H9 (cell line): Measurements from ENCODE around the gene AMOT. TPM values are rescaled to one million over a fixed set of nuclear protein-coding genes. Genes with fewer than 3 reads are reported as not detected.

Source experiments
- DNase-seq: peaks from one replicate; pipeline ENCODE4 v3.0.0-alpha.2; 2017
- H2AFZ ChIP-seq: one replicate; pipeline ENCODE4 v1.6.1; 2013; ENCODE audit warnings: mild to moderate bottlenecking, low read length, control low read depth, moderate library complexity
- H2AK5ac ChIP-seq: 2 replicates; pipeline ENCODE4 v1.6.1; 2013; ENCODE audit warnings: low read length, control low read depth, mixed read lengths; ENCODE audit not compliant: insufficient read length
- H2BK120ac ChIP-seq: one replicate; pipeline ENCODE4 v1.6.1; 2013; ENCODE audit warnings: low read depth, mild to moderate bottlenecking, low read length, control low read depth, inconsistent platforms; ENCODE audit not compliant: poor library complexity, severe bottlenecking
- H2BK12ac ChIP-seq: 2 replicates; pipeline ENCODE4 v1.6.1; 2013; ENCODE audit warnings: low read length, control low read depth, mixed read lengths, low read depth; ENCODE audit not compliant: insufficient read length
- H2BK15ac ChIP-seq: 2 replicates; pipeline ENCODE4 v1.6.1; 2013; ENCODE audit warnings: low read depth, low read length, control low read depth
- H2BK20ac ChIP-seq: one replicate; pipeline ENCODE4 v1.6.1; 2013; ENCODE audit warnings: low read depth, mild to moderate bottlenecking, low read length, control low read depth, inconsistent platforms; ENCODE audit not compliant: poor library complexity, severe bottlenecking
- H2BK5ac ChIP-seq: 2 replicates; pipeline ENCODE4 v1.6.1; 2013; ENCODE audit warnings: low read length, control low read depth, mixed read lengths; ENCODE audit not compliant: insufficient read length
- H3K14ac ChIP-seq: 2 replicates; pipeline ENCODE4 v1.6.1; 2013; ENCODE audit warnings: low read length, control low read depth; ENCODE audit not compliant: insufficient read depth
- H3K18ac ChIP-seq: 2 replicates; pipeline ENCODE4 v1.6.1; 2013; ENCODE audit warnings: low read depth, mild to moderate bottlenecking, mixed read lengths, low read length, control low read depth; ENCODE audit not compliant: insufficient read length
- H3K23ac ChIP-seq: 2 replicates; pipeline ENCODE4 v1.6.1; 2013; ENCODE audit warnings: low read length, control low read depth, mixed read lengths, low read depth; ENCODE audit not compliant: insufficient read length
- H3K23me2 ChIP-seq: 2 replicates; pipeline ENCODE4 v1.6.1; 2013; ENCODE audit warnings: low read depth, mild to moderate bottlenecking, mixed read lengths, low read length, control low read depth; ENCODE audit not compliant: insufficient read length, poor library complexity, severe bottlenecking
- H3K27ac ChIP-seq: 2 replicates; pipeline ENCODE4 v1.5.1; 2013; ENCODE audit warnings: low read length, control low read depth, mixed read lengths, low read depth; ENCODE audit not compliant: insufficient read length
- H3K27me3 ChIP-seq: 2 replicates; pipeline ENCODE4 v1.6.1; 2013; ENCODE audit warnings: low read length, control low read depth, inconsistent platforms; ENCODE audit not compliant: insufficient read depth
- H3K4ac ChIP-seq: 2 replicates; pipeline ENCODE4 v1.6.1; 2013; ENCODE audit warnings: low read depth, mild to moderate bottlenecking, control low read depth, inconsistent platforms, low read length, moderate library complexity
- H3K4me1 ChIP-seq: 2 replicates; pipeline ENCODE4 v1.6.1; 2013; ENCODE audit warnings: low read length, control low read depth, inconsistent platforms; ENCODE audit not compliant: insufficient read depth
- H3K4me2 ChIP-seq: 2 replicates; pipeline ENCODE4 v1.6.1; 2013; ENCODE audit warnings: low read length, control low read depth, mixed read lengths; ENCODE audit not compliant: insufficient read length, insufficient read depth
- H3K56ac ChIP-seq: 2 replicates; pipeline ENCODE4 v1.6.1; 2013; ENCODE audit warnings: low read depth, mild to moderate bottlenecking, mixed read lengths, low read length, control low read depth; ENCODE audit not compliant: insufficient read length
- H3K79me1 ChIP-seq: 2 replicates; pipeline ENCODE4 v1.6.1; 2013; ENCODE audit warnings: low read depth, mild to moderate bottlenecking, moderate library complexity, low read length, control low read depth, inconsistent platforms; ENCODE audit not compliant: insufficient read depth, poor library complexity, severe bottlenecking
- H3K79me2 ChIP-seq: 2 replicates; pipeline ENCODE4 v1.6.1; 2013; ENCODE audit warnings: low read length, control low read depth, inconsistent platforms; ENCODE audit not compliant: insufficient read depth
- H3K9ac ChIP-seq: 2 replicates; pipeline ENCODE4 v1.6.1; 2013; ENCODE audit warnings: low read length, control low read depth, mixed read lengths; ENCODE audit not compliant: insufficient read length; ENCODE audit errors: extremely low read depth
- H3K9me3 ChIP-seq: one replicate; pipeline ENCODE4 v1.6.1; 2013; ENCODE audit warnings: low read depth, low read length, inconsistent platforms; ENCODE audit not compliant: control insufficient read depth
- H3T11ph ChIP-seq: one replicate; pipeline ENCODE4 v1.6.1; 2013; ENCODE audit warnings: mild to moderate bottlenecking, low read length, control low read depth, inconsistent platforms
- H4K20me1 ChIP-seq: one replicate; pipeline ENCODE4 v1.6.1; 2013; ENCODE audit not compliant: control insufficient read depth, insufficient read length, insufficient read depth
- H4K5ac ChIP-seq: 2 replicates; pipeline ENCODE4 v1.6.1; 2013; ENCODE audit warnings: low read depth, mild to moderate bottlenecking, mixed read lengths, low read length, control low read depth; ENCODE audit not compliant: insufficient read length
- H4K8ac ChIP-seq: replicated peaks from 2 replicates; pipeline ENCODE4 v1.6.1; 2013; ENCODE audit warnings: low read length, control low read depth, mixed read lengths, low read depth; ENCODE audit not compliant: insufficient read length
- H4K91ac ChIP-seq: 2 replicates; pipeline ENCODE4 v1.6.1; 2013; ENCODE audit warnings: low read depth, mild to moderate bottlenecking, moderate library complexity, mixed read lengths, low read length, control low read depth; ENCODE audit not compliant: insufficient read length
- H3K27ac Mint-ChIP-seq, 3 experiments: 2 replicates in 2 of 3; 3 replicates in 1 of 3; pipeline ENCODE4 v1.8.0; 2020 to 2021; ENCODE audit warnings: mixed read lengths in 3 of 3, mild to moderate bottlenecking in 1 of 3, moderate library complexity in 1 of 3
- H3K27me3 Mint-ChIP-seq: 2 replicates; pipeline ENCODE4 v1.8.0; 2021; ENCODE audit warnings: low read depth, mild to moderate bottlenecking, moderate library complexity, mixed read lengths
- H3K36me3 Mint-ChIP-seq, 3 experiments: 2 replicates in 2 of 3; 3 replicates in 1 of 3; pipeline ENCODE4 v1.8.0; 2020 to 2021; ENCODE audit warnings: low read depth in 3 of 3, mixed read lengths in 3 of 3; ENCODE audit not compliant: insufficient read depth in 1 of 3
- H3K4me1 Mint-ChIP-seq, 2 experiments: 2 replicates each; pipeline ENCODE4 v1.8.0; 2020; ENCODE audit warnings: mixed read lengths in 2 of 2
- H3K4me3 Mint-ChIP-seq, 2 experiments: 2 replicates in 1 of 2; 3 replicates in 1 of 2; pipeline ENCODE4 v1.8.0; 2020 to 2021; ENCODE audit warnings: mild to moderate bottlenecking in 2 of 2, mixed read lengths in 2 of 2, moderate library complexity in 1 of 2
- H3K9me3 Mint-ChIP-seq, 2 experiments: 2 replicates in 1 of 2; 3 replicates in 1 of 2; pipeline ENCODE4 v1.8.0; 2020; ENCODE audit warnings: mild to moderate bottlenecking in 2 of 2, mixed read lengths in 2 of 2, moderate library complexity in 1 of 2
- WGBS: extraction: QIAGEN DNeasy Blood & Tissue Kit; methylation state at CpG from one replicate; pipeline ENCODE4 v1.1.7; 2013; ENCODE audit warnings: missing lambda C conversion rate, low lambda C conversion rate, mixed read lengths; ENCODE audit not compliant: insufficient read length; ENCODE audit errors: extremely low coverage; 5-methylcytosine and 5-hydroxymethylcytosine counted together
- total RNA-seq: library from RNA; stranded (reverse); gene quantifications from 2 replicates; pipeline ENCODE4 v1.2.1, GENCODE V29; 2021
- TF ChIP-seq, protein P1 (sequence below): fragments of 200-600 bp; sonication (generic); conservative IDR thresholded peaks from 3 replicates; pipeline ENCODE4 v1.8.0; 2021; ENCODE audit warnings: antibody characterized with exemption, mild to moderate bottlenecking

AMOT gene
- total RNA-seq, 1 experiment from 2014 or later, result 17.6 TPM

DNA sequence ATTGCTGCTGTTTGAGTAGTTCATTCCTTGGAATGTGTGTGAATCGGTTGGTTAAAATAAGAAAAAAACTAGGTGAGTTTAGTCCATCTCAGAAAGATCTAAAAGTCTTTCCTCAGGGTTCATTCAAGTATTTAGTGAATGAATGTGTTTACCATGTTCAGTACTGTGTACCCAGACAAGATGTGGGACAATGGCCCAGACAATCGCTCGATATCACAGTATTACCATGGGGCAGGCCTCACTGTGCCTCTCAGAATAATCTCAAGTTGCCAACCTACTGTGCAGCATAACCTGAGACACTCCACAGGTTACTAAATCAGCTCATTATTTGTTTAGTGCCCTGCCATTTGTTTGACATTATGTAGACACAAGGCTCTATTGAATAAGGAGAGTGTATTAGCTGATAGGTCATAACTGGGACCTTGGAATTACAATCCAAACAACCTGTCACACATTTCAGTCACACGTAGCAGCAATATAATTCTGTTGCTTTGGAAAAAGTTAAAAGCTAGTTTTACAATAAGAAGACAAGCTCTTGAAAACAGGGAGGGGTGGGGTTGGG lies 24.9 kb upstream of the AMOT start:
- no peak overlapping the region for H3K27ac ChIP-seq
- no peak overlapping the region for H3K4me3 Mint-ChIP-seq

More for the DNA sequence above, 24.9 kb upstream of the AMOT start:
- no peak overlapping the region for H4K5ac ChIP-seq
- no peak overlapping the region for H3K9ac ChIP-seq
- Mint-ChIP-seq H3K36me3 (no peaks in the 10 kb centered on the region), H3K27ac (no peak overlapping the region), H3K4me1 (peaks cover 4 to 6% of the 10 kb centered on the region in 2 experiments), H3K9me3 (no peaks in the 10 kb centered on the region), H3K27me3 (no peaks in the 10 kb centered on the region)
- H3K79me2 ChIP-seq, result no peaks in the 10 kb centered on the region
- H4K20me1 ChIP-seq, result no peaks in the 10 kb centered on the region
- no peak for DNase-seq
- H2BK12ac ChIP-seq, result no peak overlapping the region
- no peak overlapping the region for H3K4me2 ChIP-seq
- H3K9me3 ChIP-seq, result no peaks in the 10 kb centered on the region
- no peak overlapping the region for H2BK120ac ChIP-seq
- no peaks in the 10 kb centered on the region for H3K23me2 ChIP-seq
- WGBS, result no CpG with 5 or more reads among the region's 4 CpGs
- H2AFZ ChIP-seq, result no peak overlapping the region
- no peak overlapping the region for H3K14ac ChIP-seq
- no peak overlapping the region for H4K8ac ChIP-seq
- H2AK5ac ChIP-seq, result no peak overlapping the region
- no peak overlapping the region for H2BK5ac ChIP-seq
- no peak overlapping the region for H4K91ac ChIP-seq
- H2BK15ac ChIP-seq, result no peak overlapping the region
- no peak overlapping the region for H3K23ac ChIP-seq
- H3T11ph ChIP-seq, result no peak overlapping the region
- no peak overlapping the region for H3K18ac ChIP-seq
- no peak overlapping the region for H3K4ac ChIP-seq
- no peaks in the 10 kb centered on the region for H3K4me1 ChIP-seq
- H3K56ac ChIP-seq, result no peak overlapping the region
- no peaks in the 10 kb centered on the region for H3K79me1 ChIP-seq
- no peak overlapping the region for H2BK20ac ChIP-seq
- TF ChIP-seq, protein P1, sequence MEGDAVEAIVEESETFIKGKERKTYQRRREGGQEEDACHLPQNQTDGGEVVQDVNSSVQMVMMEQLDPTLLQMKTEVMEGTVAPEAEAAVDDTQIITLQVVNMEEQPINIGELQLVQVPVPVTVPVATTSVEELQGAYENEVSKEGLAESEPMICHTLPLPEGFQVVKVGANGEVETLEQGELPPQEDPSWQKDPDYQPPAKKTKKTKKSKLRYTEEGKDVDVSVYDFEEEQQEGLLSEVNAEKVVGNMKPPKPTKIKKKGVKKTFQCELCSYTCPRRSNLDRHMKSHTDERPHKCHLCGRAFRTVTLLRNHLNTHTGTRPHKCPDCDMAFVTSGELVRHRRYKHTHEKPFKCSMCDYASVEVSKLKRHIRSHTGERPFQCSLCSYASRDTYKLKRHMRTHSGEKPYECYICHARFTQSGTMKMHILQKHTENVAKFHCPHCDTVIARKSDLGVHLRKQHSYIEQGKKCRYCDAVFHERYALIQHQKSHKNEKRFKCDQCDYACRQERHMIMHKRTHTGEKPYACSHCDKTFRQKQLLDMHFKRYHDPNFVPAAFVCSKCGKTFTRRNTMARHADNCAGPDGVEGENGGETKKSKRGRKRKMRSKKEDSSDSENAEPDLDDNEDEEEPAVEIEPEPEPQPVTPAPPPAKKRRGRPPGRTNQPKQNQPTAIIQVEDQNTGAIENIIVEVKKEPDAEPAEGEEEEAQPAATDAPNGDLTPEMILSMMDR, result no peak
- no peaks in the 10 kb centered on the region for H3K27me3 ChIP-seq
